Fibroblast of skin of back (primary cell): Measurements from ENCODE around the gene S100A12.

Experiments used
- DNase-seq: peaks from one replicate; pipeline ENCODE4 v3.0.0-alpha.2; 2013

Gene S100A12

DNA sequence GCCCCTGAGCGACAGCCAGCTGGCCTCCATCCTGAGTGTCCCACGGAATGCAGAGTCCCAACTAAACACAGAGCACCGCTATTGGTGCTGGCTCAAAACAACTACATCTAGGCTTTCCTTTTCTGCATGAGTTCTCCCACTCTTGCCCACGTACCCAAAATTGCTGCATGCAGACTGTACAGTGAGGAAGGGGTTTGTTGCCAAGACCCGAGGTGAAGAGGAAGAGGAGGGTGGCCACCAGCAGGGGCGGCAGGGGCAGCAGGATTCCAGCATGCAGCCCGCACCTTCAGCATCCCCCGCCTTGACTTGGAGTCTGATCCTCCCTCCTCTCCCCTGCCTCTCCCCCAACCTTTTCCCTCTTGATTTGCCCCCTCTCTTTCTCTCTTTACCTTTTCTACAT is 9.7 kb downstream of the S100A12 start:
- no peak for DNase-seq

DNA sequence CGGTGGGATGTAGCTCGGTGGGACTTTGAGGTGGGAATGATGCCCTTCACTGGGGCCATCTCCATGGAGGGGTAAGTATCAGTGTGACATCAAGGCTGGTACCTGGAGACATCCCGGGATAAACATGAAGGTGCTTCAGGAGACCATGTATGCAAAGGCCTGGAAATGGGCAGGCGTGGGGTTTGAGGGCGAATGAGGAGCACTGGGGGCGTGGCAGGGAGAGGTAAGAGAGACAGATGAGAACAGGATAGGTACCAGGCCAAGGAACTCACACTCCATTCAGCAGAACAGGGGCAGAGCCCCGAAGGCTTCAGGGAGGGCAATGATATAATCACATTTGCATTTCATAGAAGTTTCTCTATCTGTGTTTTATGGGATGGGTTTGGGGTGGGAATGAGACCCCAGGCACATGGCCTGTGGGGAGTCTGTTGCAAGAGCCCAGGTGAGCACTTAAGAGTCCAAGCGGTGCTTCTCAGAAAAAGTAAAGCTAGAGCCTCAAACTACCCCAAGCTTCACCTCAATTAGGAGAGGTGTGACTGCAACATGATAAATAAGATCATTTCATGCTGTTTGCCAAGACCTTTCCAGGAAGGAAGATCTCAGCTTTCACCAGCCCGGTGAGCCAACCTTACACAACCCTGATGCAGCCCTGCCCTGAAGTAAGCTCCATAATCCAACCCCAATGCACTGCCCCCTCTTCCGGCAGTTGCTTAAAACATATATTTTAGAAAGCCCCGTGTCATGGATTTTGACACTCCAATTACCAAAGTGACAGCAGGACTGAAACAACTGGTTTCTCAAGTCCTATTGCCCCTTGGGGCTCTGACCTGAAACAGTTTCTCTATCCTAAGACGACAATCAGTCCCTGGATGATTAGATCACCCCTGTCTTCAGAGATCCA is 10.4 kb downstream of the S100A12 start:
- no peak for DNase-seq

DNA sequence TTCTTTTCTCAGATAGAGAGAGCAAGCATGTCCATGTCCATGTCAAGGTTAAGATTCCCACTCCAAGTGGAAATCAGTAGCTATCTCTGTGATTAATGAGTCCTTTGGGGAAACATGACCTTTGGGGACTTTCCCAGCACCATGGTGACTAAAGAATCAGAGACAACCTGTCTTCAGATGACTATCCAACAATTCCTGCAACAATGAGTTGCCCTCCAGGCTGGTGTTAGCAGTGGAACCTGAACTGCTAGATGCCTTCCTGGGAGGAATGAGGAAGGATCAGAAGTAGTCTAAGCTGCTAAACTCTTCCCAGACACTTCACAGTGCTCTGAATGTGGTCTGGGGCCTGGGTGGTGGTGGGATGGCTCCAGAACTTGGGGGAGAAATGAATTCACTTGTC is 11.3 kb downstream of the S100A12 start:
- no peak for DNase-seq

DNA sequence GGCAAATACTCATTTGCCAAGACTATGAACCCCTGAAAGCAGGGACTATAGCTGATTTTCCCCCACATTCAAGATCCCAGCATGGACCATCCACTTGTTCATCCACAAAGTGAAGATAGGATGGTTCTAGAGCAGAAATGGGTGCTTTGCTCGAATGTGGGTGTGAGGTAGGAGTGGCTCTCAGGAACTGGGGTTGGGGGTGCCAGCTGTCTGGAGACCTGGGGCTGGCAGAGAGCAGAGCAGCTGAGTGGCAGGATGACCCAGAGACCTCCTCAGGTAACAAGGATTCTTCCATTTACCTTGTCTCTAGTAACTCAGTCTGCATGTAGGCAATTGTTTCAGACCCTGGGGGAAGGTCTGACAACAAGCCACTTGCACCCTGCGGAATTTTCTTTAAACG is 11.8 kb downstream of the S100A12 start:
- no peak for DNase-seq

DNA sequence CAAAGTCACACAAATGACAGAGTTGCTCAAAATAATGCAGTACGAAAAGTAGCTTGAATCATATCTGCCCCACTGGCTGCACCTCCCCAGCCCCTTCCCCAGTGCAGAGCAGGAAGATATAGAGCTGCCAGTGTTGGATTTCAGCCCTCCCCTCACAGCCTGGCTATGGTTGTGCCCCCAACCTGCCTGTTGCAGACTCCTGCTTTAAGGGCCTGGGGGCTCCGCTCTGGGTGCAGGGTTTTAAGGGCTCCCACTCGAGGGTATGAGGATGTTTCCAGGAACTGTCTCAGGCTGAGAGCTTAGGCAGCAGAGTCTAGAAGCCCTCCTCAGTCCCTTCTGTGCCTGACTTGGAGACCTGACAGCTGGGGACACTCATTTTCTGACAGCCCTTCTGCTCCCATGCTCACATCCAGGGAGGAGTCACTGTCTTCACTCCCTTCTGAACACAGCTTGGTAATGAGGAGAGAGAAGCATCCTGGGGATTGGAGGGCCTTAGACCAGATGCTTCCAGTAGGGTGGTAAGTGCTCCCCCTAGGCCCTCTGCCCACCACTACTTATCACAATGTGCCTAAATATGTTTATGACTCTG is 13.1 kb downstream of the S100A12 start:
- no peak for DNase-seq

DNA sequence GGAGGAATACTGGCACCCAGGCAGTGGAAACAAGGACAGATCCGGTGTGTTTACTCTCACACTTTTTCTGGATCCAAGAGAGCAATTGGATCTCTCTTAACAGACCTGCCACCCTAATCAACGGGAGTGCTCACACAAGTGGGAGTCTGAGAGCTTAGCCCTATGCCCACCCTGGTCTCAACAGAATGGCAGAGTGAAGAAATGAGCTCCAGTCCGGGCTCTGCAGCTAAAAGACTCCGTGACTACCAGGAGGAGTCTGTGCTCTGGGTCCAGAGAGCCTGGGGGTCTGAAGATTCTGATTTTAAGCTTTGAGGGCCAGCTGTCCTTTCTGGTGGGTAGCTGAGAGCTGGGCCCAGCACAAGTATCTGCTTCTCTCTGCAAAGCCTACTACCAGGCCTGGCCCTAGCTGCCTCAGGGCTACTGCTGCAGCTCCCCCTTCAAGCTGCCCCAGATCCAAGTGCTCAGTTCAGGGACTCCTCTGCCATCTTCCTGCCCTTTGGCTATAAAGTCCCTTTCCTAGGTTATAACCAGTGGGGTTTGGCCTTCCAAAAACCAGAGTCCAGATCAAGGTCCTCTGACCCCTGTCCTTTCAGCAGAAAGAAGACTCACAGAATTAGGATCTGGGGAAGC is 13.8 kb downstream of the S100A12 start:
- DNase-seq, result no peak

DNA sequence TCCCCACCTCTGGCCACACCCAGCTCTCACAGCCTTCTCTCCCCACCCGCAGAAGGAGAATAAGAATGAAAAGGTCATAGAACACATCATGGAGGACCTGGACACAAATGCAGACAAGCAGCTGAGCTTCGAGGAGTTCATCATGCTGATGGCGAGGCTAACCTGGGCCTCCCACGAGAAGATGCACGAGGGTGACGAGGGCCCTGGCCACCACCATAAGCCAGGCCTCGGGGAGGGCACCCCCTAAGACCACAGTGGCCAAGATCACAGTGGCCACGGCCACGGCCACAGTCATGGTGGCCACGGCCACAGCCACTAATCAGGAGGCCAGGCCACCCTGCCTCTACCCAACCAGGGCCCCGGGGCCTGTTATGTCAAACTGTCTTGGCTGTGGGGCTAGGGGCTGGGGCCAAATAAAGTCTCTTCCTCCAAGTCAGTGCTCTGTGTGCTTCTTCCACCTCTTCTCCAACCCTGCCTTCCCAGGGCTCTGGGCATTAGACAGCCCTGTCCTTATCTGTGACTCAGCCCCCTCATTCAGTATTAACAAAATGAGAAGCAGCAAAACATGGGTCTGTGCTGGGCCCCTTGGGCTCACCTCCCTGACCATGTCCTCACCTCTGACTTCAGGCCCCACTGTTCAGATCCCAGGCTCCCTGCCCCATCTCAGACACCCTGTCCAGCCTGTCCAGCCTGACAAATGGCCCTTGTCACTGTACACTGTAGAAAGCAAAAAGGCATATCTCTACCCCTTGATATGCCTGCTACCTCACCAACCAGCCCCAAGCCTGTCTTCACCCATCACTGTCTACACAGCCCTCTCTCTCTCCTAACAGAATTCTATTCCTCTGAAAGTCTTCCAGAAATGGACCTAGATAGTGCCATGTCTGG is 14.6 kb downstream of the S100A12 start:
- no peak for DNase-seq

DNA sequence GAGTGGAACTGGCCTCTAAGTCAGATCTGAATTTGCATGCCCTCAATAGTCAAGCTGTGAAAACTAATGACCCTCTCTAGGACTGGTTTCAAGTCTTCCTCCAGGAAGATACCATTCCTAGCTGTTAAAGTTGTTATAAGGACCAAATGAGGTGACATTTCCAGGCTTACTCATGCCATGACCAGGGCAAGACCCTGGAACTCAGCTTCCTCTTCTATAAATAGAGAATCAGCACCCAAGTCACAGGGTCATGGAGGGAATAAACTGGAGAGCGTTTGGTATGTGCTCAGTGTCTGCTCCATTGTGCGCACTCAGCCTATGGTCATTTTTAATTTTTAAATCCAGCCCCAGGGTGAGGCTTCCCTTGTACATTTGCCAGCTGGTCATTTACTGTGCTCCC is 15.2 kb downstream of the S100A12 start:
- no peak for DNase-seq

DNA sequence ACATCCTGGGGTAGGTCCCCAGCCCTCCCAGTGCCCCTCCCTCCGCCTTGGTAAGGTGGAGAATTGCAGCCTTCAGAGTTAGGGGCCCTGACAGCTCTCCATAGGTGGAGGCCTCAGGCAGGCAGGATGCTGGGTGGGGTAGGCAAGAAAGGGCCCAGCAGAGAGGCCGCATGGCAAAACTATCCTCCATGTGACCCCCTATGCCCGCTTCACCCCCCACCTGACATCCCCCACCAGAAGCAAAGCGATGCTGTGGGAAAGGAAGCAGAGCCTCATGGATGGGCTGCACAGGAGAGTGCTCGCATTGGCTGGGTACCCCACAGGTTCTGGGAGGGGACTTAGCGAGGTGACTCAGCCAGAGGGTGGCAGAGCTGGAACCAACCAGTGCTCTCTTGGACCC is 16.2 kb downstream of the S100A12 start:
- DNase-seq, result no peak

DNA sequence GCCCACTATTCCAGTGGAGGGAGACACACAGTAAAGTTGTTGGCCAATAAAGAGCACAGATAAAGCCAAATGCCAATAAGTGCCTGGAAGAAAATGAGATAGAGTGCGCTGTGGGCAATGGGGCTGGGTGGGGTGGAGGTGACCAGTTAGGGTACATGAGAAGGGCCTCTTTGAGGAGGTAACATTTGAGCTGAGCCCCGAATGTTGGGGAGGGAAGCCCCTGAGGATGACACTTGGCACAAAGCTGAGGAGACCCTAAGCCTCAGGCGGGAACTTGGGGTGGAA is 16.8 kb downstream of the S100A12 start:
- DNase-seq, result no peak

DNA sequence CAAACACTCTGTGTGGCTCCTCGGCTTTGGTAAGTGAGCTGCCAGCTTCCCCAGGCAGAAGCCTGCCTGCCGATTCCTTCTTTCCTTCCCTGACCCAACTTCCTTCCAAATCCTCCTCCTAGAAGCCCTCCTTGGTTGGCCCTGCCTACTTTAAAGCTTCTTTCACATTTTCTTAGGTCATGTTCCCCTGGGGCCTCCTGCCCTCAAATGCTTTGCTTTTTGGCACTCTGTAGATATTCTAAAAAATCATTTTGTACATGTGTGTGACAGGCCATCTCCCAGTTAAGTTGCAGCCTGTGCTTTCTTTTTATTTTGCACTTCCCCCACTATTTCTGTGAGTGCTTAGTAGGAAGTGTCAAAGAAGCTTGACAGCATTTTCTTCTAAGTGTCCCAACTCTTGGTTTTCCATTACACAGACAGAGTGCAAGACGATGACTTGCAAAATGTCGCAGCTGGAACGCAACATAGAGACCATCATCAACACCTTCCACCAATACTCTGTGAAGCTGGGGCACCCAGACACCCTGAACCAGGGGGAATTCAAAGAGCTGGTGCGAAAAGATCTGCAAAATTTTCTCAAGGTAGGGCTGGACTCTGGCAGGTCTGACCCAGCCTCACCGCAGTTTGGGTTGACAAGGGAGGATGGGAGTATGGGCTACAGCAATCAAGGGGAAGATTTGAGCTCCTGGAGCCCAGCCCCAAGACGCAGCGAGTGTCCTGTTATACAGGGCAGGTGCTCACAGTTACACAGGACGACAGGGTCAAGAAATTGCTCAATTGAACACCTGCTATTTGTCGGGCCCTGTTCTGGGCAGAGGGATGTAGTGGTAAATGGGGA is 17.3 kb downstream of the S100A12 start, which contains the start of gene S100A9:
S100A9 (plus strand) TSS at position 2 of the 838 bp plus-strand sequence; CDS start at position 432, 430 bp downstream.
- no peak for DNase-seq

DNA sequence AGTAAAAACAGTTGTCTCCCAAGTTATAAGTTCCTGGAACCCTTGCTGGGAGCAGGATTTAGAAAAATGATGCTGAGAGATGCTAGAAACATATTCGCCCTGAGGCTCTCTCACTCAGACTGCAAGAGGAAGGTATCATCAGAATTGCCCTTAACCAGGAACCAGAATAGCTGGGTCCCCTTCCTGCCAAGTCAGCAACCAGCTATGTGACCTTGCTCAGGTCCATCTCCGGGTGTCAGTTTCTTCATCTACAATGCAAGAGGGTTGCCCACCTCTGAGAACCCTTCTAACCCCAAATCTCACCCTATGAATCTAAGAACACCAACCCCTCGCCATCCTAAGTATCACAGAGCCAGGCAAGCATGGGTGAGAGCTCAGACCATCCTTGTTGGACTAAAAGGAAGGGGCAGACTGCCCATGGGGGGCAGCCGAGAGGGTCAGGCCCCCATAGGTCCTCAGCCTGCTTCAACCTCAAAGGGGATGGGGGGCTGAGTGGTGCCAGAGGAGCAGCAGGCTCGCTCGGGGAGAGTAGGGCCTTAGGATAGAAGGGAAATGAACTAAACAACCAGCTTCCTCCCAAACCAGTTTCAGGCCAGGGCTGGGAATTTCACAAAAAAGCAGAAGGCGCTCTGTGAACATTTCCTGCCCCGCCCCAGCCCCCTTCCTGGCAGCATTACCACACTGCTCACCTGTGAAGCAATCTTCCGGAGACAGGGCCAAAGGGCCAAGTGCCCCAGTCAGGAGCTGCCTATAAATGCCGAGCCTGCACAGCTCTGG is 18.2 kb downstream of the S100A12 start:
- DNase-seq, result no peak

DNA sequence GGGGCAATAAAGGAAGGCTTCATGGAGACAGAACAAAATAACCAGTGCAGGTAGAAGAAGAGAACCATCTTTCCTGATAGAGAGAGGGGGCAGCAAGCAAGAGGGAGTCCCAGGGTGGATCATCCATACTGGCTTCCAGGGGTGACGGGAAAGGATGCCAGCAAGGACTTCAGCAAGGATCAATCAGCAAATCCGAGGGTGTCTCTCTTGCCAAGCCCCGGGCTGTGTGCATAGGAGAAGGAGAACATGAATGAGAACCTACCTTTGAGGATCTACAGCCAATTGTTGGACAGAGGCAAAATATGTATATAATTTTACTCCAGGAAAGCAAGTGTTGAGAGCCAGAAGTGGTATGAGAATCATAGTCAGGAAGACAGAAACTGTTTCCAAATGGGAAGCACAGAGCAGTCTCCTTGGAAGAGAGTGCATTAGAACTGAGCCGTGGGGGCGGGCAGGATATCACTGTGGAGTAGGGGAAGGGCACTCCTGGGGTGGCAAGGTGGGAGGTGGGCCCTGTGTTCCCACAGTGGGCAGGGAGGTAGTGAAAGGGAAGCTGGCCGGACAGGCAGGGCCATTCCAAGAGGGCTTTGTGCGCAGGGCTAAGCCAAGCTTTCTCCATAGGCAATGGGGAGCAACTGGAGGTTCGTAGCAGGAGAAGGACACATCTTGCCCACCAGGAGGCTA is 18.9 kb downstream of the S100A12 start:
- no peak for DNase-seq

DNA sequence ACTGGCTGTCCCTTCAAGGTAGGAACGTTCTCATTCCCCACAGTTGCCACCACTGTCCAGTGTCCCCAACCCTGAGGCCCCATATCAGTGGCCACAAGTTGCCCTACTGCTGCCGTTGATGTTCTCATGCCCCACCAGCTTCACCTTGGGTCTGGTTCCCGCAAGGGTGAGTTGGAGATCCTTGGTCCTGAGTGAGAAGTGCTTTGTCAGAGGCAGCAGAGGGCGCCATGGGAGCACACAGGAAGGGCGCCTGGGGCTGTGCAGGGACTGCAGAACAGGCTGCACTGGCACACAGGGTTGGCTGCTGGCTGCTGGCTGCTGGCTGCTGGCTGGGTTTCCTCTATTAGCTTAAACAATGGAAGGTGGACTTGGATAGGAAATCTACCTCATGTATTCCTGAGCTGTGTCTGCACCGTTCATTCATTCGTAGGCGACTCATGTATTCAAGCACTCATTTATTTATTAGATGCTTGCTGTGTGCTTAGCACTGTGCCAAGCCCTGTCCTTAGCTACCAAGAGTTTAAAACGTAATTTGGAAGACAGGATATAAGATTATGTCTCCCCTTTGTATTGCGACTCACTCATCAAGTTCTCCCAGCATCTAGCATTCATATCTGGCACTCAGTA is 19.9 kb downstream of the S100A12 start:
- peak; percentile 19 for DNase-seq

DNA sequence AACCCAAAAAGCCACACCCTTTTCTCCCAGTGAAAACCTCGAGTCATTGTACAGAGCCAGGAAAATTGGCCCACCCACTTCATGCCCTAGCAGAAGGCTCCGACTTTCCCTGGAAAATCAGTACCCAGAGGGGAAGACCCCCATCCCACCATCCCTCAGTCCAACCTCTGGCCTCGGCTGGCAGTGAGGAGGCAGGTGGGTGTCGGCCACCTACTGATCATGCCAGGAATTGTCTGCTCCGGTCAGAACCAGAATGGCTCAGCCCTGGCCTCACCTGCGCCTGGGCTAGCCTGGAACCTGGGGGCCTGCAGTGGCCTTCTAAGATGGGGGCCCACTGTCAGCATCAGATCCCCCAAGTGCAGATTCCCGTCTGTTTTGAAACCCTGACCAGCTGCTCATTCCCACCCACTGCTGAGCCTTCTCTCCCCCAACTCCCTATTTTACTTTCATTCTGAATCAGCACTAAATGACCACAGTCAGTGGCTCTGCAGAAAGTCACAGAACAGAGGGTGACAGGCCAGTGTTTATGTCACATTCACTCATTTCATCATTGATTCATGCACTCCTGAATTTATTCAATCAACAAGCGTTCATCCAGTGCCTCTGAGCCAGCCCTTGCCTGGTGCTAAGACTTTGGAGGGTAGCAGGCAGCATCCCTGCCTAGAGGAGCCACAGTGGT is 20.8 kb downstream of the S100A12 start:
- no peak for DNase-seq

DNA sequence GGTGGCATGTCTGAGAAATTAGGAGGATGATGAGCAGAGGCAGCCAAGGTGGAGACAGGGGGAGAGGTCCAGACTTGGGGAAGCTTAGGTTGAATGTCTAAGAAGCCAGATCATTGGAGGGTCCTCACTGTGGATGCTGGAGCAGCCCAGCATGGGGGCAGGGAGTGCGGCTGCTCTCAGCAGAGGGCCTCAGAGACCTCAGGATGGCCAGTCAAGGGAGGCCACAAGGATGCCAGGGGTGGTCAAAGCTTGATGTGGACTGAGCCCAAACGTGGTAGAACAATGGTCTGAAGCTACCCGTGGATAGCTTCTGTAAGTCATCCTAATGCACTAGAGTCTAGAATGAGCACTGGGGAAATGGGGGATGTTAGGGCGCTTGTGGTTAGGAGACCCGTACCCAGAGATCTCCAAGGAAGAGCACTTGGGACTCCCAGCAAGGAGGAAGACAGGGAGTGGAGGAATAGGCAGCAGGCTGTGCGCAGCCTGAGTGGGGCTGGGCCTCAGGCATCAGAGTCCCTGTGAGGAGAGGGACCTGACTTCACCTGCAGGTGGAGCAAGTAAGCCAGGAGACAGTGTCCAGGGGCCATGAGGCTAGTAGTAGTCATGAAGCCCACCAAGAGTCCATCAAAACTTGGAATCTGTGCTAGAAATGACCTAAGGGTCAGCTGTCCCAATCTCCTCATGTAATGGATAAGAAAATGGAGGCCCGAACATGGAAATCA is 22.0 kb downstream of the S100A12 start:
- no peak for DNase-seq

DNA sequence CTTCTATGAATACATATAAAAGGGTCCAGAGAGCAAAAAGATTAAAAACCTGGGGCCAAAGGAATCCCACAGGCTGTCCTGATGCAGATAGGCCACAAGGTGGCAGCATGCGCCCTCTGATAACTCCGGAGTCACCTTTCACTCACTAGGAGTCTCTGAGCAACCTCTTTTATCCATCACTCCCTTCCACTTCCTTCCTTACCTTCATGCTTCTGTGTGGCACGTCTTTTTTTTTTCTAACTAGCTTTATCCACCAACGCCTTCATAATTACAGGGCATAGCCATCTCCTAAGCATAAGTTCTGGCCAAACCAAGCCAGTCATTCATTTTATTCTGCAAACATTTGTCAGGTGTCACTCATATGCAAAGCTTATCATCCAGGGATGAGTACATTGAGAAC is 22.9 kb downstream of the S100A12 start:
- DNase-seq, result peak; percentile 54

DNA sequence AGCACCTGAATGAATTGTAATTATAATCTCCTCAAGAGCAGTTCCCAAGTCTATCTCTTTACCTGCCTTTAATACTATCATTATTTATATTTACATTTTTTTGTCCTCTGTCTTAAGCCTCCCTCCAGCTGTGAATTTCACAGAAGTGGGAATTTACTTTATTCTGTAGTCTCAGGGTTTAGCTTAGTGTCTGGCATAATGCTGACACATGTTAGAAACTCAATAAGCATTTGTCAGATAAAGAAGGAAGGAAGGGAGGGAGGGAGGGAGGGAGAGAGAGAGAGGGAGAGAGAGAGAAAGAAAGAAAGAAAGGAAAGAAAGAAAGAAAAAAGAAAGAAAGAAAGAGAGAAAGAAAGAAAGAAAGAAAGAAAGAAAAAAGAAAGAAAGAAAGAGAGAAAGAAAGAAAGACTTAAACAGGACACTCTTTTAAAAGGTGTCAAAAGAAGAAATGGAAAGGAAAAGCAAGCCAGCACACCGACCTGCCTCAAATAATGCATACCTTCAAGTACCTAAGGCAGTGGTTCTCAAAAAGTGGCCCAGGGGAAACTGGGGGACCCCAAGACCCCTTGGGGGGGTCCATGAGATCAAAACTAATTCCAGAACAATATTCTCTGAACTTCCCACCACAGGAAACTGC is 25.0 kb downstream of the S100A12 start:
- no peak for DNase-seq
